ENCODE measurements around the gene AP4B1.
A peak's percentile ranks its signal among the peaks of the same experiment; 100 is the strongest.

The AP4B1 gene

GRCh38 chr1:113887402-113888175 is 17.0 kb downstream of the AP4B1 start, which contains the start of gene BCL2L15:
Gene BCL2L15 (minus strand): TSS chr1:113887581. CDS start chr1:113887375, 206 bp downstream.
- TF ChIP-seq CTCF (IDR thresholded peaks at IDR 0.05; ENCODE audit: low read depth, low read length, missing control alignments): no peak
- Histone ChIP-seq H3K27me3 (replicated peaks) (no peaks in the 10 kb centered on the region), H3K27ac (peak within 1 kb of the TSS; percentile 61), H3K36me3 (replicated peaks) (no peaks in the 10 kb centered on the region), H3K4me3 (ENCODE audit: low read depth, low read length) (no peak within 1 kb of the TSS)
- in situ Hi-C loops (cut with HindIII; ENCODE audit: low pct_ligation_motif_present, low sequenced_read_pairs): no loop called here
- no peak for DNase-seq

GRCh38 chr1:113886417-113887401 is 17.9 kb downstream of the AP4B1 start:
- Histone ChIP-seq H3K36me3 (replicated peaks) (no peaks in the 10 kb centered on the region), H3K27ac (no peak overlapping the region), H3K27me3 (replicated peaks) (no peaks in the 10 kb centered on the region), H3K4me3 (ENCODE audit: low read depth, low read length) (no peak overlapping the region)
- in situ Hi-C loops (cut with HindIII; ENCODE audit: low pct_ligation_motif_present, low sequenced_read_pairs): no loop called here
- TF ChIP-seq CTCF (IDR thresholded peaks at IDR 0.05; ENCODE audit: low read depth, low read length, missing control alignments): no peak
- DNase-seq: no peak

- H3K36me3 ChIP-seq (replicated peaks): no peaks in the 10 kb centered on the region
- H3K4me3 ChIP-seq (ENCODE audit: low read depth, low read length): no peak overlapping the region
- in situ Hi-C loops (cut with HindIII; ENCODE audit: low pct_ligation_motif_present, low sequenced_read_pairs): no loop called here
- no peak for DNase-seq
- H3K27me3 ChIP-seq (replicated peaks): no peaks in the 10 kb centered on the region
- no peak overlapping the region for H3K27ac ChIP-seq
- no peak for TF ChIP-seq CTCF (IDR thresholded peaks at IDR 0.05; ENCODE audit: low read depth, low read length, missing control alignments)
Observed at GRCh38 chr1:113881661-113882060, 22.9 kb downstream of the AP4B1 start.

- no peak for TF ChIP-seq CTCF (IDR thresholded peaks at IDR 0.05; ENCODE audit: low read depth, low read length, missing control alignments)
- no peak overlapping the region for H3K27ac ChIP-seq
- in situ Hi-C loops (cut with HindIII; ENCODE audit: low pct_ligation_motif_present, low sequenced_read_pairs): no loop called here
Observed at GRCh38 chr1:113879739-113880038, 24.9 kb downstream of the AP4B1 start.

GRCh38 chr1:113876176-113876575 is 28.4 kb downstream of the AP4B1 start:
- no peak overlapping the region for H3K4me3 ChIP-seq (ENCODE audit: low read depth, low read length)
- H3K36me3 ChIP-seq (replicated peaks): no peaks in the 10 kb centered on the region
- H3K27ac ChIP-seq: no peak overlapping the region

More at GRCh38 chr1:113879739-113880038, 24.9 kb downstream of the AP4B1 start:
- Histone ChIP-seq H3K36me3 (replicated peaks) (no peaks in the 10 kb centered on the region), H3K4me3 (ENCODE audit: low read depth, low read length) (no peak overlapping the region), H3K27me3 (replicated peaks) (no peaks in the 10 kb centered on the region)
- DNase-seq: no peak

More at GRCh38 chr1:113876176-113876575, 28.4 kb downstream of the AP4B1 start:
- in situ Hi-C loops (cut with HindIII; ENCODE audit: low pct_ligation_motif_present, low sequenced_read_pairs): no loop called here
- H3K27me3 ChIP-seq (replicated peaks): no peaks in the 10 kb centered on the region
- DNase-seq: no peak
- TF ChIP-seq CTCF (IDR thresholded peaks at IDR 0.05; ENCODE audit: low read depth, low read length, missing control alignments): no peak

Measured in brain microvascular endothelial cell (primary cell).